Measurements from ENCODE around the gene AFP.

AFP gene

DNA sequence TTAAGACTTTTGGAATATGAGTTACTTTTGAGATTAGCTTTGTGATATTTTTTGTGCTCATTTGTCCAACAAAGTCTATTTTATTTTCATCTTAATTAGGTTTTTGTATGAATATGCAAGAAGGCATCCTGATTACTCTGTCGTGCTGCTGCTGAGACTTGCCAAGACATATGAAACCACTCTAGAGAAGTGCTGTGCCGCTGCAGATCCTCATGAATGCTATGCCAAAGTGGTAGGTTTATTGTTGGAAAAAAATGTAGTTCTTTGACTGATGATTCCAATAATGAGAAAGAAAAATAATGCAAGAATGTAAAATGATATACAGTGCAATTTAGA lies 21.1 kb upstream of the AFP start:
- no peak for DNase-seq (ENCODE audit: low read depth)

DNA sequence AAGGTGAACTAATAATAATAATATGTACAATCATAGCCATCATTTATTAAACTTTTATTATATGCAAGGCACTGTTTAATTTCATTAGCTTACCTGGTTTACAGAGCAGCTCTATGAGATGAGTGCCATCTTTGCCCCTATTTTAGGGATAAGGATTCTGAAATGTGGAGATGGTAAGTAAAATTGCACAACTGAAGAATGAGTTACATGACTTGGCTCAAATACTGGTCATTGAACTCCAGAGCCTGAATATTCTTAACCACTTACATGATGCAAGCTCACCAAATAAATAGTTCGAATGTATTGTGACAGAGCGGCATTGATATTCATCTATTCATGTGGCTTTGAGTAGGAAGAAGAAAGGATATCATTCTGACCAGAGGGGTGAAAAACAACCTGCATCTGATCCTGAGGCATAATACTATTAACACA lies 20.2 kb upstream of the AFP start:
- DNase-seq (ENCODE audit: low read depth), result no peak

DNA sequence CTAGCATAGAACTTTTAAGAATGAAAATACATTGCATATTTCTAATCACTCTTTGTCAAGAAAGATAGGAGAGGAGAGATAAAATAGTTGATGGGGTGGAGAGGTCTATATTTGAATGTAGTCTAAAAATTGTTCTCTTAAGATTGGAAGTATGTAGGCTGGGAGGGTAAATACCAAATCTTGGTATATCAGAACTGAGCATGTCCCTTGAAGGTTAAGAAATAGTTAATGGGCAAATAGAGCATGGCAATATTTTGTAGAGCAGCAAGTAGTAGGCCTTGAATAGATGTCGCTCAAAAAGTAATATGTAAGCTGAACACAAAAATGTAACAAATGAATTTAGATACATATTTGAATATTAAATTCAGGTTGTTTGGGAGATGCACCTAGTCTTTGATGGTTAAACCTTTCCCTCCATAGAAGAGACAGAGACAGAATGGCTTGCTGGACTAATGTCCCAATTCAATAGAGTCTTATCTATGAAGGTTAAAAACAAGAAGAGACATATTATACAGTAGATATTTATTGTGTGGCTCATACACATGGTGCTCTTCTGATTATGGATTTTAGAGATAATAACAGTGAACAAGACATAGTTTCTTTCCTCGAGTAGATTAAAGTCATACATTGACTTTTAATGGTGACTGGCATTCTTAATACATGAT lies 19.5 kb upstream of the AFP start:
- DNase-seq (ENCODE audit: low read depth), result no peak

DNA sequence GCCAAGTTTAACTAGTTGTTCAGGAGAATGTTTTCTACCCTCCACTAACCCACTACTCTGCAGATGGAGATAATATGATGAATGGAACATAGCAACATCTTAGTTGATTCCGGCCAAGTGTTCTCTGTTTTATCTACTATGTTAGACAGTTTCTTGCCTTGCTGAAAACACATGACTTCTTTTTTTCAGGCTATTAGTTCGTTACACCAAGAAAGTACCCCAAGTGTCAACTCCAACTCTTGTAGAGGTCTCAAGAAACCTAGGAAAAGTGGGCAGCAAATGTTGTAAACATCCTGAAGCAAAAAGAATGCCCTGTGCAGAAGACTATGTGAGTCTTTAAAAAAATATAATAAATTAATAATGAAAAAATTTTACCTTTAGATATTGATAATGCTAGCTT lies 18.7 kb upstream of the AFP start:
- DNase-seq (ENCODE audit: low read depth), result no peak

DNA sequence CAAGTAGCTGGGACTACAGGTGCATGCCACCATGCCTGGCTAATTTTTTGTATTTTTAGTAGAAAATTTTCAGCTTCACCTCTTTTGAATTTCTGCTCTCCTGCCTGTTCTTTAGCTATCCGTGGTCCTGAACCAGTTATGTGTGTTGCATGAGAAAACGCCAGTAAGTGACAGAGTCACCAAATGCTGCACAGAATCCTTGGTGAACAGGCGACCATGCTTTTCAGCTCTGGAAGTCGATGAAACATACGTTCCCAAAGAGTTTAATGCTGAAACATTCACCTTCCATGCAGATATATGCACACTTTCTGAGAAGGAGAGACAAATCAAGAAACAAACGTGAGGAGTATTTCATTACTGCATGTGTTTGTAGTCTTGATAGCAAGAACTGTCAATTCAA lies 18.0 kb upstream of the AFP start:
- no peak for DNase-seq (ENCODE audit: low read depth)

DNA sequence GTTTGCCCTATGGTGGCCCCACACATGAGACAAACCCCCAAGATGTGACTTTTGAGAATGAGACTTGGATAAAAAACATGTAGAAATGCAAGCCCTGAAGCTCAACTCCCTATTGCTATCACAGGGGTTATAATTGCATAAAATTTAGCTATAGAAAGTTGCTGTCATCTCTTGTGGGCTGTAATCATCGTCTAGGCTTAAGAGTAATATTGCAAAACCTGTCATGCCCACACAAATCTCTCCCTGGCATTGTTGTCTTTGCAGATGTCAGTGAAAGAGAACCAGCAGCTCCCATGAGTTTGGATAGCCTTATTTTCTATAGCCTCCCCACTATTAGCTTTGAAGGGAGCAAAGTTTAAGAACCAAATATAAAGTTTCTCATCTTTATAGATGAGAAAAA lies 17.3 kb upstream of the AFP start:
- no peak for DNase-seq (ENCODE audit: low read depth)

DNA sequence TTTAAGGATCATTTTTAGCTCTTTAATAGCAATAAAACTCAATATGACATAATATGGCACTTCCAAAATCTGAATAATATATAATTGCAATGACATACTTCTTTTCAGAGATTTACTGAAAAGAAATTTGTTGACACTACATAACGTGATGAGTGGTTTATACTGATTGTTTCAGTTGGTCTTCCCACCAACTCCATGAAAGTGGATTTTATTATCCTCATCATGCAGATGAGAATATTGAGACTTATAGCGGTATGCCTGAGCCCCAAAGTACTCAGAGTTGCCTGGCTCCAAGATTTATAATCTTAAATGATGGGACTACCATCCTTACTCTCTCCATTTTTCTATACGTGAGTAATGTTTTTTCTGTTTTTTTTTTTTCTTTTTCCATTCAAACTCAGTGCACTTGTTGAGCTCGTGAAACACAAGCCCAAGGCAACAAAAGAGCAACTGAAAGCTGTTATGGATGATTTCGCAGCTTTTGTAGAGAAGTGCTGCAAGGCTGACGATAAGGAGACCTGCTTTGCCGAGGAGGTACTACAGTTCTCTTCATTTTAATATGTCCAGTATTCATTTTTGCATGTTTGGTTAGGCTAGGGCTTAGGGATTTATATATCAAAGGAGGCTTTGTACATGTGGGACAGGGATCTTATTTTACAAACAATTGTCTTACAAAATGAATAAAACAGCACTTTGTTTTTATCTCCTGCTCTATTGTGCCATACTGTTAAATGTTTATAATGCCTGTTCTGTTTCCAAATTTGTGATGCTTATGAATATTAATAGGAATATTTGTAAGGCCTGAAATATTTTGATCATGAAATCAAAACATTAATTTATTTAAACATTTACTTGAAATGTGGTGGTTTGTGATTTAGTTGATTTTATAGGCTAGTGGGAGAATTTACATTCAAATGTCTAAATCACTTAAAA lies 16.6 kb upstream of the AFP start:
- no peak for DNase-seq (ENCODE audit: low read depth)

DNA sequence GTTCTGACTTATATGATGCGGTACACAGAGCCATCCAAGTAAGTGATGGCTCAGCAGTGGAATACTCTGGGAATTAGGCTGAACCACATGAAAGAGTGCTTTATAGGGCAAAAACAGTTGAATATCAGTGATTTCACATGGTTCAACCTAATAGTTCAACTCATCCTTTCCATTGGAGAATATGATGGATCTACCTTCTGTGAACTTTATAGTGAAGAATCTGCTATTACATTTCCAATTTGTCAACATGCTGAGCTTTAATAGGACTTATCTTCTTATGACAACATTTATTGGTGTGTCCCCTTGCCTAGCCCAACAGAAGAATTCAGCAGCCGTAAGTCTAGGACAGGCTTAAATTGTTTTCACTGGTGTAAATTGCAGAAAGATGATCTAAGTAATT lies 15.4 kb upstream of the AFP start:
- no peak for DNase-seq (ENCODE audit: low read depth)

DNA sequence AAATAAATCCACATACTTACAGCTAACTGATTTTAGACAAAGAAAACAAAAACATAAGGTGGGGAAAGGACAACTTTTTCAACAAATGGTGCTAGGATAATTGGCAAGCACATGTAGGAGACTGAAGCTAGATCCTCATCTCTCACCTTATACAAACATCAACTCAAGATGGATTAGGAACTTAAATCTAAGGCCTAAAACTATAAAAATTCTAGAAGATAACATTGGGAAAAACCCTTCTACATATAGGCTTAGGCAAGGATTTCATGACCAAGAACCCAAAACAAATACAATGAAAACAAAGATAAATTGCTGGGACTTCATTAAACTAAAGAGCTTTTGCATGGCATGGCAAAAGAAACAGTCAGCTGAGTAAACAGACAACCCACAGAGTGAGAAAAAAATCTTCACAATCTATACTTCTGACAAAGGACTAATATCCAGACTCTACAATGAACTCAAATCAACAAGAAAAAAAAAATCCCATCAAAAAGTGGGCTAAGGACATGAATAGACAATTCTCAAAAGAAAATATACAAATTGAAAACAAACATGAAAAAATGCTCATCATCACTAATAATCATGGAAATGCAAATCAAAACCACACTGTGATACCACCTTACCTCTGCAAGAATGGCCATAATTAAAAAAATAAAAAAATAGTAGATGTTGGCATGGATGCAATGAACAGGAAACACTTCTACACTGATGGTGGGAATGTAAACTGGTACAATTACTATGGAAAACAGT lies 14.1 kb upstream of the AFP start:
- no peak for DNase-seq (ENCODE audit: low read depth)

DNA sequence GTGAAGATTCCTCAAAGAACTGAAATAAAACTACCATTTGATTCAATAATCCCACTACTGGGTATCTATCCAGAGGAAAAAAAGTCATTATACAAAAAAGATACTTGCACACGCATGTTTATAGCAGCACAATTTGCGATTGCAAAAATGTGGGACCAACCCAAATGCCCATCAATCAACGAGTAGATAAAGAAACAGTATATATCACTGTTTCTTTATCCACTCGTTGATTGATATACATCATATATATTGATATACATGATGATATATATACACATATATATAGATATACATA lies 13.6 kb upstream of the AFP start:
- no peak for DNase-seq (ENCODE audit: low read depth)

DNA sequence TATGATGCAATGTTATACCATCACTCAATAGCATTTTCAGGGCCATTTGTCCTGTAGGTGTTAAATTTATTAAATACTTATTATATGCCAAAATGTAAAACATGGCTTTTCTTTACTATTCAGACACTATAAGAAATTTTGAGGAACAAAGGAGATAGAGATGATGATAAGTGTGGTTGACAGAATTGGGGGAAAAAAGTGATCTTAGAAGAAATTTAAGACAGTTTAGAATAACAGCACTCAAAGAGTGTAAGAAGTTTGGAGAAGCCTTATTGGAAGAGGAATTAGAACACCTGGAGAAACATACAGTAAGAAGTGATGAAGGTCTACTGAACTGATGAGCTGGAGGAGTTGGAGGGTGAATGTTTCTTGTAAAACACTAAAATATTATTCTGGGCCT lies 12.8 kb upstream of the AFP start:
- DNase-seq (ENCODE audit: low read depth), result no peak

DNA sequence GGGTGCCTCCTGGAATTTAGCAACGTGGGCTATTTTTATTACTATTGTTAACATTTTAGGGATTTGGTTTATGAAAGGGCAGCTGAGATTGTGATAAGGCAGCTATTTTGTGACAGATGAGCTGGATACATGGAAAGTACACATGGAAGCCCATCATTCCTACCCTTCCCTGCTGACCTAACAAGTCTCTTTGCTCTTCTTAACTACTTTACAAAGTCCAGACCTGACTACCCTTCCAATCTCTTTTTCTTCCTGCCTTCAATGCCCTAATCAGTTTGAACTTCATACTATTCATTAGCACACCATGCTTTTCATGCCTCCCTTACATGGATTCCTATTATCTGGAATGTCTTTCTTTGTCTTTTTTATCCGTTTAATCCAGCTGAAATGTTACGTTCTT lies 9.4 kb upstream of the AFP start:
- DNase-seq (ENCODE audit: low read depth), result no peak

DNA sequence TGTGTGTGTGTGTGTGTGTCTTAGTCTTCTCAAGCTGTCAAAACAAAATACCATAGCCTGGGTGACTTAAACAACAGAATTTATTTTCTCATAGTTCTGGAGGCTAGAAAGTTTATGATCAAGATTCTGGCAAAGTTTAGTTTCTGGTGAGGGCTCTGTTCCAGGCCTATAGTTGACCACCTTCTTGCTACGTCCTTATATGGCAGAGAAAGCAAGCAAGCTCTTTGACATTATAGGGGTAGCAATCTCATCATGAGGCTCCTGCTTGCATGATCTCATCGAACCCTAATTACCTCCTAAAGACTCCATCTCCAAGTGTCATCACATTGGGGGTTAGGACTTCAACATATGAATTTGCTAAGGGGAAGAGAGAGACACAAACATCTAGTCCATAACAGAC lies 6.9 kb upstream of the AFP start:
- no peak for DNase-seq (ENCODE audit: low read depth)

DNA sequence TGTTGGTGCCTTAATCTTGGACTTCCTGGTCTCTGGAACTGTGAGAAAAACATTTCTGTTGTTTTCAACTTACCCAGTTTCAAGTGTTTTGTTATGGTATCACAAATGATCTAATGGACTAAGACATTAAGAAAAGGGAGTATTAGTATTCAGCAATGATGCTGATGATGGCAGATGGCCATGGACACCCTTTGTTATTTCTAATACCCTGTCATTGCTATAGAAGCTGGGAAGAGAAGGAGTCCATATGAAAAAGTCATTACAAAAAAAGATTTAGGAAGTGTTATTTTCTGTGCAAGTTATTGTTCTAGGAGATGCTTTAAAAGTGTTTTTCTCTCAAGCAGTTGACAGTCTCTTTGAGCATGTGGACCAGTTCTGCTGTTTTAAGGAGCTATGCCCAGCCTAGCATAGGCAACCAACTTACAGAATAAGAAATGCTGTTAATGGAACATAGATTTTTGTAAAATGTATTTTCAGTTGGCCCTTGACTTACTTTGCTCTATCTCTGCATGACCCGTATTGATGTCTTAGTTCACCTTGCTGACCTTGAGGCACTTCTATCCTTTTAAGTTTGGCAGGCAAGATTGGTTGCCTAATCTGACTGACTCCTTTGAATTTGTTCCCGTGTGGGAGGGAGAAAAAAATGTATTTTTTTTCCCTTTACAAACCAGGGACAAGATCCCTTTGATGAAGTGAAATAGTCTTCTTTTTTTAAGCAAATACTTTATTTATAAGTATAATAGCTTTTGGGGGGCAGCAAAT lies 6.0 kb upstream of the AFP start:
- DNase-seq (ENCODE audit: low read depth), result no peak

DNA sequence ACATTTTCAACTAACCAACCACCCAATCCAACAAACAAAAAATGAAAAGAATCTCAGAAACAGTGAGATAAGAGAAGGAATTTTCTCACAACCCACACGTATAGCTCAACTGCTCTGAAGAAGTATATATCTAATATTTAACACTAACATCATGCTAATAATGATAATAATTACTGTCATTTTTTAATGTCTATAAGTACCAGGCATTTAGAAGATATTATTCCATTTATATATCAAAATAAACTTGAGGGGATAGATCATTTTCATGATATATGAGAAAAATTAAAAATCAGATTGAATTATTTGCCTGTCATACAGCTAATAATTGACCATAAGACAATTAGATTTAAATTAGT lies 4.2 kb upstream of the AFP start:
- no peak for DNase-seq (ENCODE audit: low read depth)

DNA sequence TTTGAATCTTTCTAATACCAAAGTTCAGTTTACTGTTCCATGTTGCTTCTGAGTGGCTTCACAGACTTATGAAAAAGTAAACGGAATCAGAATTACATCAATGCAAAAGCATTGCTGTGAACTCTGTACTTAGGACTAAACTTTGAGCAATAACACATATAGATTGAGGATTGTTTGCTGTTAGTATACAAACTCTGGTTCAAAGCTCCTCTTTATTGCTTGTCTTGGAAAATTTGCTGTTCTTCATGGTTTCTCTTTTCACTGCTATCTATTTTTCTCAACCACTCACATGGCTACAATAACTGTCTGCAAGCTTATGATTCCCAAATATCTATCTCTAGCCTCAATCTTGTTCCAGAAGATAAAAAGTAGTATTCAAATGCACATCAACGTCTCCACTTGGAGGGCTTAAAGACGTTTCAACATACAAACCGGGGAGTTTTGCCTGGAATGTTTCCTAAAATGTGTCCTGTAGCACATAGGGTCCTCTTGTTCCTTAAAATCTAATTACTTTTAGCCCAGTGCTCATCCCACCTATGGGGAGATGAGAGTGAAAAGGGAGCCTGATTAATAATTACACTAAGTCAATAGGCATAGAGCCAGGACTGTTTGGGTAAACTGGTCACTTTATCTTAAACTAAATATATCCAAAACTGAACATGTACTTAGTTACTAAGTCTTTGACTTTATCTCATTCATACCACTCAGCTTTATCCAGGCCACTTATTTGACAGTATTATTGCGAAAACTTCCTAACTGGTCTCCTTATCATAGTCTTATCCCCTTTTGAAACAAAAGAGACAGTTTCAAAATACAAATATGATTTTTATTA lies 3.6 kb upstream of the AFP start:
- no peak for DNase-seq (ENCODE audit: low read depth)

DNA sequence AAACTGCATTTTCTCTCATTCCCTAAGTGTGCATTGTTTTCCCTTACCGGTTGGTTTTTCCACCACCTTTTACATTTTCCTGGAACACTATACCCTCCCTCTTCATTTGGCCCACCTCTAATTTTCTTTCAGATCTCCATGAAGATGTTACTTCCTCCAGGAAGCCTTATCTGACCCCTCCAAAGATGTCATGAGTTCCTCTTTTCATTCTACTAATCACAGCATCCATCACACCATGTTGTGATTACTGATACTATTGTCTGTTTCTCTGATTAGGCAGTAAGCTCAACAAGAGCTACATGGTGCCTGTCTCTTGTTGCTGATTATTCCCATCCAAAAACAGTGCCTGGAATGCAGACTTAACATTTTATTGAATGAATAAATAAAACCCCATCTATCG lies 2.9 kb upstream of the AFP start:
- DNase-seq (ENCODE audit: low read depth), result no peak

DNA sequence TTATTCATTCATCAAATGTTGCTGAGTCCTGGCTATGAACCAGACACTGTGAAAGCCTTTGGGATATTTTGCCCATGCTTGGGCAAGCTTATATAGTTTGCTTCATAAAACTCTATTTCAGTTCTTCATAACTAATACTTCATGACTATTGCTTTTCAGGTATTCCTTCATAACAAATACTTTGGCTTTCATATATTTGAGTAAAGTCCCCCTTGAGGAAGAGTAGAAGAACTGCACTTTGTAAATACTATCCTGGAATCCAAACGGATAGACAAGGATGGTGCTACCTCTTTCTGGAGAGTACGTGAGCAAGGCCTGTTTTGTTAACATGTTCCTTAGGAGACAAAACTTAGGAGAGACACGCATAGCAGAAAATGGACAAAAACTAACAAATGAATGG lies 1.7 kb upstream of the AFP start:
- no peak for DNase-seq (ENCODE audit: low read depth)

DNA sequence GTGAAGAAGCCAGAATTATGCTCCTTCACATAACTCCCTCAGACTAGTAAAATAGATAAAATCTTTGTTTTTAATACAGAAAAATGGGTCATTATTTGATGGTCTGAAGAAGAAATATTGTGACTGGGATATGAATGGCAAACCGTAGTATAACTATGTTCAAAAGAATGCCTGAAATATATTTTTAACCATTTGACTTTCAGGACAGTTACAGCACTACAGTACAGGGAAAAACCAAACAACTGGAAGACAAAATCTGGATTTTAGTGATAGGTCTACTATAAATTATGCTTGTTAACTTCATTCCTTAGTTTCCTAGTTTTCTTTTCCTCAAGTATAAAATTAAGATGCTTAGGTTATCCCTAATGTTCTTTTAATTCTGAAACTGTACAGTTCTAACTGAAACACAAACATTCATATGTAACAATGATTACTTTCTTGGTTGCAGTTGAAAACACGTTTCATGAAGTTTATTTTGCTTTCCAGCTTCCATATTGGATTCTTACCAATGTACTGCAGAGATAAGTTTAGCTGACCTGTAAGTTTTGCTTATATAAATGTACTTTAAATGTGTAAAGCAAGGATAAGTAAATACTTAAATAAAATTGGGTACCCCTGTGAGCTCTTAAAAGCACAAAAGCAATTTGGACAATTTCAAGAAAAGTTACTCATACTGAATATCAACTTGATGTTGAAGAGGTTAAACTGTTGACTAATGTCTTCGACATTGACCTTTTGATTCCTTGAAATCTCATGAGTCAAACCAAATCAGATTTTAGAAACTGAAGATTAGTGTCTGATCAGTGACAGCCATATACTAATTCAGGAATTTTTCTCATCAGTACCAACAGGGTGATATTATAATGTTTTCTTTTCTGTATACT lies 895 bp downstream of the AFP start:
- DNase-seq (ENCODE audit: low read depth), result no peak

DNA sequence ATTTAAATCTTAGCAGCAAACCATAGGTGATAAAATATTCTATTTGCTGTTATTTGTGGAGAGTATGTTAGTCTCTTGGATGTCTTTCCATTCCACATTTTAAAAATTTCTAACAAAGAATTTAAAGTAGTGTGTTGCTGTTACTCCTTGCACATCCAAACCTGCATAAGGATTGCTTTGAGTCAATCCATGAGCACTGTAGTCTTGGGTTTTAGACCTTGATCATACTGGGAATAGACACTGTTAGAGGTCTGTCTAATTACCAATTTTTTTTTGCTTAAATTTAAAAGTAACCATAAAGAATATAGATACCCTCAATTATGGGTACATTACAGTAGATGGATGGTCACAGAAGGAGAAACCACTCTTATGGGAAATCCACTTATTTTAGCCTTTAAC lies 1.5 kb downstream of the AFP start:
- DNase-seq (ENCODE audit: low read depth), result no peak

DNA sequence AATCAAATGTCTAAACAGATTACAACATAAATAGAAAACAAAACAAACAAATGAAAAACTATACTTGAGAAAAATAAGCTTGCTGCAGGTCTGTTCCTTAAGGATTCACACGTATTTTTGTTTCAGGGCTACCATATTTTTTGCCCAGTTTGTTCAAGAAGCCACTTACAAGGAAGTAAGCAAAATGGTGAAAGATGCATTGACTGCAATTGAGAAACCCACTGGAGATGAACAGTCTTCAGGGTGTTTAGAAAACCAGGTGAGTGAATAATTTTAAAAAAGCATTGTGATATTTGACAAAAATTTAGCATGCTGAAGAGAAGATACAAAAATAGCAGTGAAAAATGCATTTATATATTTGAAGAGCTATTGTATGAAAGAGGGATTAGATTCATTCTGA lies 2.0 kb downstream of the AFP start:
- no peak for DNase-seq (ENCODE audit: low read depth)
